ENCODE data around the gene WBP4. TPM values are rescaled to one million over a fixed set of nuclear protein-coding genes. Genes with fewer than 3 reads are reported as not detected.
"Not testable (repeated sequence)": the region's sequence is repeated elsewhere in the genome, so short reads cannot be mapped to it uniquely, and the experiment has no call there.

Gene WBP4
- total and polyA plus RNA-seq, 12 donors: 13.0 to 45.1 (median 21.8) TPM

DNA sequence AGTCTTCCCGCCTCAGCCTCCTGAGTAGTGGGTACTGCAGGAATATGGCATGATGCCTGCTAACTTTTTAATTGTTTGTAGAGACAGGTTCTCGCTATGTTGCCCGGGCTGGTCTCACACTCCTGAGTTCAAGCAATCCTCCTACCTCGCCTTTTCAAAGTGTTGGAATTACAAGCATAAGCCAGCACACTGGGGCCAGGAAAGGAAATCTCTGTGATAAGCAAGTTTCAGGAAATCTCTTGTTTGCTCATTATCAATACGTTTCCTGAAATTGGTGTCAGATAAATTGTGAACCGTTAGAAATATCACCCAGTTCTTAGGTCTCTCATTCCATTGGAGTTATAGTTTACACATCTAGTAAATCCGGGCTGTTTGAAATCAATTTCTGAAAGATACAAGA is 14.2 kb downstream of the WBP4 start:
- DNase-seq (no peak), ATAC-seq (no peak)
- intact Hi-C loops (cut with DNase I): loop anchor here (1.0 to 10.0 kb wide), 5 partner anchors 119 to 147 kb away; partner anchors contain the start of gene KBTBD7 (in 1 of the 10)
- 79 to 87% methylated on average over 7 of the region's 7 CpGs for WGBS, 2 donors
- no peak for TF ChIP-seq CTCF (IDR thresholded peaks at IDR 0.05)
- H3K9me3 ChIP-seq: no peaks in the 10 kb centered on the region
- no peaks in the 10 kb centered on the region for H3K27me3 ChIP-seq
- no peak overlapping the region for H3K4me3 ChIP-seq
- H3K27ac ChIP-seq: no peak overlapping the region
- peaks cover 0 to 100% (median 57%) of the 10 kb centered on the region in 9 donors for H3K36me3 ChIP-seq
- no peaks in the 10 kb centered on the region for H3K4me1 ChIP-seq

GRCh38 chr13:41077475-41077874 is 16.2 kb downstream of the WBP4 start:
- Histone ChIP-seq H3K4me3 (no peak overlapping the region), H3K27ac (no peak overlapping the region), H3K9me3 (no peaks in the 10 kb centered on the region), H3K36me3 (peaks cover 0 to 100% (median 56%) of the 10 kb centered on the region in 9 donors), H3K27me3 (no peaks in the 10 kb centered on the region), H3K4me1 (no peaks in the 10 kb centered on the region)
- 83 to 91% methylated on average over 3 of the region's 3 CpGs for WGBS, 2 donors
- no peak for DNase-seq
- no peak for ATAC-seq
- no peak for TF ChIP-seq CTCF (IDR thresholded peaks at IDR 0.05)
- intact Hi-C loops (cut with DNase I): loop anchor here in 5 of 10 donors (5.0 to 10.0 kb wide), 3 partner anchors 117 to 145 kb away; partner anchors contain the start of gene KBTBD7 (in 1 of the 5)

DNA sequence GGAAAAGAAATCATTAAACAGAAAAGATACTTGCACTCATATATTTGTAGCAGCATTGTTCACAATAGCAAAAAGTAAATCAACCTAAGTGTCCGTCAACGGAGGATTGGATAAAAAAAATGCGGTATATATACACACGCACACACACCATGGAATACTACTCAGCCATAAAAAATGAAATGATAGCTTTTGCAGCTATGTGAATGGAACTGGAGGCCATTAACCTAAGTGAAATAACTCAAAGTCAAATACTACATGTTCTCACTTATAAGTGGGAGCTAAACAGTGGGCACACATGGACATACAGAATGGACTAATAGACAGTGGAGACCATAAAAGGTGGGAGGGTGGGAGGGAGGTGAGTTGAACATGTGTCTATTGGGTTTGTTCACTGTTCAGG is 18.4 kb downstream of the WBP4 start:
- Histone ChIP-seq H3K4me3 (no peak overlapping the region), H3K36me3 (peaks cover 0 to 100% (median 42%) of the 10 kb centered on the region in 9 donors), H3K4me1 (no peaks in the 10 kb centered on the region), H3K9me3 (no peaks in the 10 kb centered on the region), H3K27ac (no peak overlapping the region), H3K27me3 (no peaks in the 10 kb centered on the region)
- ATAC-seq (no peak), DNase-seq (no peak)
- no peak for TF ChIP-seq CTCF (IDR thresholded peaks at IDR 0.05)
- intact Hi-C loops (cut with DNase I): loop anchor here in 5 of 10 donors (5.0 to 10.0 kb wide), 3 partner anchors 115 to 143 kb away; partner anchors contain the start of gene KBTBD7 (in 1 of the 5)
- WGBS, 2 donors: 98 to 99% methylated on average over 4 of the region's 4 CpGs

- 56 to 72% methylated on average over 2 of the region's 2 CpGs for WGBS, 2 donors
Observed at GRCh38 chr13:41085961-41086585, 24.8 kb downstream of the WBP4 start.

GRCh38 chr13:41095681-41096080 is 34.4 kb downstream of the WBP4 start:
- H3K4me3 ChIP-seq; H3K27me3 ChIP-seq; H3K27ac ChIP-seq; H3K4me1 ChIP-seq; H3K36me3 ChIP-seq; ATAC-seq; H3K9me3 ChIP-seq; DNase-seq; intact Hi-C loops (cut with DNase I): not testable (repeated sequence)
- WGBS, 2 donors: 93% methylated on average over 2 of the region's 2 CpGs

More at GRCh38 chr13:41085961-41086585, 24.8 kb downstream of the WBP4 start:
- H3K4me1 ChIP-seq: no peaks in the 10 kb centered on the region
- H3K4me3 ChIP-seq: no peak overlapping the region
- no peaks in the 10 kb centered on the region for H3K9me3 ChIP-seq
- peaks cover 0 to 51% (median 10%) of the 10 kb centered on the region in 9 donors for H3K36me3 ChIP-seq
- no peak for DNase-seq
- intact Hi-C loops (cut with DNase I): no loop called here
- TF ChIP-seq CTCF (IDR thresholded peaks at IDR 0.05): no peak
- ATAC-seq: no peak
- H3K27ac ChIP-seq: no peak overlapping the region
- H3K27me3 ChIP-seq: no peaks in the 10 kb centered on the region
